ENCODE data around the gene GBX1.

The GBX1 gene

GRCh38 chr7:151179287-151179860, 11.9 kb upstream of the GBX1 start:
- H3K79me2 ChIP-seq (ENCODE audit: insufficient read depth, low read length): no peaks in the 10 kb centered on the region
- no peaks in the 10 kb centered on the region for H3K36me3 ChIP-seq (ENCODE audit: insufficient read depth, low read length)
- H4K20me1 ChIP-seq (ENCODE audit: insufficient read depth, low read length, poor library complexity, severe bottlenecking): no peaks in the 10 kb centered on the region
- no peaks in the 10 kb centered on the region for H3K27me3 ChIP-seq (ENCODE audit: insufficient read depth, low read length, poor library complexity, severe bottlenecking)
- no peak overlapping the region for H2AFZ ChIP-seq (ENCODE audit: low read length)
- H3K9ac ChIP-seq (ENCODE audit: low read depth, low read length, poor library complexity, severe bottlenecking): no peak overlapping the region
- H3K9me3 ChIP-seq (ENCODE audit: insufficient read depth, low read depth, low read length): no peaks in the 10 kb centered on the region
- no peak overlapping the region for H3K4me2 ChIP-seq (ENCODE audit: low read depth, low read length, poor library complexity, severe bottlenecking)
- H3K4me1 ChIP-seq (ENCODE audit: insufficient read depth, low read length, poor library complexity, severe bottlenecking): no peaks in the 10 kb centered on the region
- H3K4me3 ChIP-seq (ENCODE audit: low read length, poor library complexity, severe bottlenecking): no peak overlapping the region
- no peaks in the 10 kb centered on the region for H3K9me2 ChIP-seq (replicated peaks; ENCODE audit: low read depth, low read length)
- no peaks in the 10 kb centered on the region for H3F3A ChIP-seq (ENCODE audit: low read depth)
- TF ChIP-seq EZH2phosphoT487 (IDR thresholded peaks at IDR 0.05; ENCODE audit: borderline replicate concordance) (no peak), CTCF (conservative IDR thresholded peaks at IDR 0.05; ENCODE audit: low read length) (no peak)

DNA sequence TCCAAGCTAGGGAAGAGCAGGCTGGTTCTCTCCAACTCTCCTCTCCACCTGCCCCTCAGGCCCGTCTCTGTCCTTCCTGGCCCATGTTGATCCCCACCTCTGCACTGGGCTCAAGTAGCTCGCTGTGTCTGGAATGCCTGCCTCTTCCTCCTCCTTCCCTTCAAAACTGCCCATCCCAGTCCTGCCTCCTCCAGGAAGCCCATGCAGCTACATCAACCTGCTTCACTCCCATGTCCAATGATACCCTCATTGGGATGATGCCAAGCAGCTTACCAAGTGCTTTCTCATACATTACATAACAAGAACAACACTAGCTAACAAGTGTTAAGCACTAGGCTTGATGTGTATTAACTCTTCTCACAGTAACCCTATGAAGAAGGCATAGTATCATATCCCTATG, 11.3 kb upstream of the GBX1 start:
- Histone ChIP-seq H3K4me2 (ENCODE audit: low read depth, low read length, poor library complexity, severe bottlenecking) (no peak overlapping the region), H2AFZ (ENCODE audit: low read length) (no peak overlapping the region), H3K9me2 (replicated peaks; ENCODE audit: low read depth, low read length) (no peaks in the 10 kb centered on the region), H4K20me1 (ENCODE audit: insufficient read depth, low read length, poor library complexity, severe bottlenecking) (no peaks in the 10 kb centered on the region), H3K9ac (ENCODE audit: low read depth, low read length, poor library complexity, severe bottlenecking) (no peak overlapping the region), H3F3A (ENCODE audit: low read depth) (no peaks in the 10 kb centered on the region), H3K4me3 (ENCODE audit: low read length, poor library complexity, severe bottlenecking) (no peak overlapping the region), H3K27me3 (ENCODE audit: insufficient read depth, low read length, poor library complexity, severe bottlenecking) (no peaks in the 10 kb centered on the region), H3K36me3 (ENCODE audit: insufficient read depth, low read length) (no peaks in the 10 kb centered on the region), H3K9me3 (ENCODE audit: insufficient read depth, low read depth, low read length) (no peaks in the 10 kb centered on the region), H3K4me1 (ENCODE audit: insufficient read depth, low read length, poor library complexity, severe bottlenecking) (no peaks in the 10 kb centered on the region), H3K79me2 (ENCODE audit: insufficient read depth, low read length) (no peaks in the 10 kb centered on the region)
- TF ChIP-seq EZH2phosphoT487 (IDR thresholded peaks at IDR 0.05; ENCODE audit: borderline replicate concordance): no peak
- TF ChIP-seq CTCF (conservative IDR thresholded peaks at IDR 0.05; ENCODE audit: low read length): no peak

DNA sequence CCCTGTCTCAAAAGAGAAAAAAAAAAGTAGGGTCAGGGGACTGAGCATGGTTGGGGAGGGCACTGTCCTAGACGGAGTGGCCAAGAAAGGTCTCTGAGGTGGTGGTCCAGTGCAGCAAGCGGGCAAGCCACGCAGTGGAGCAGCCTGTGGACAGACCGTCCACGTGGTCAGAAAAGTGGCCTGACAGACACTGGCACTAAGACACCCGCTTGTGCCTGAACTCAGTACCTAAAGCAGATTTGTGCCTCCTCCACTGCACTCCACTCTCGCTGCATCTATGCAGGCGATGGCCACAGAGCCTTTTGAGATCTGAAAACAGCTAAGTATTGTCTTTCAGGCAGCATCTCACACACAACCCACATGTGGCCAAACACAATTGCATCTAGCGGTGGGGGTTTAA, 10.7 kb upstream of the GBX1 start:
- Histone ChIP-seq H2AFZ (ENCODE audit: low read length) (no peak overlapping the region), H3K79me2 (ENCODE audit: insufficient read depth, low read length) (no peaks in the 10 kb centered on the region), H3K4me3 (ENCODE audit: low read length, poor library complexity, severe bottlenecking) (no peak overlapping the region), H3K9ac (ENCODE audit: low read depth, low read length, poor library complexity, severe bottlenecking) (no peak overlapping the region), H3K9me3 (ENCODE audit: insufficient read depth, low read depth, low read length) (no peaks in the 10 kb centered on the region), H3K27me3 (ENCODE audit: insufficient read depth, low read length, poor library complexity, severe bottlenecking) (no peaks in the 10 kb centered on the region), H3K4me2 (ENCODE audit: low read depth, low read length, poor library complexity, severe bottlenecking) (no peak overlapping the region), H3K4me1 (ENCODE audit: insufficient read depth, low read length, poor library complexity, severe bottlenecking) (no peaks in the 10 kb centered on the region), H3K9me2 (replicated peaks; ENCODE audit: low read depth, low read length) (no peaks in the 10 kb centered on the region), H4K20me1 (ENCODE audit: insufficient read depth, low read length, poor library complexity, severe bottlenecking) (no peaks in the 10 kb centered on the region), H3F3A (ENCODE audit: low read depth) (no peaks in the 10 kb centered on the region), H3K36me3 (ENCODE audit: insufficient read depth, low read length) (no peaks in the 10 kb centered on the region)
- TF ChIP-seq CTCF (conservative IDR thresholded peaks at IDR 0.05; ENCODE audit: low read length): no peak
- no peak for TF ChIP-seq EZH2phosphoT487 (IDR thresholded peaks at IDR 0.05; ENCODE audit: borderline replicate concordance)

Measured in Loucy (cell line).